ENCODE results near the gene MGAT5. TPM values are rescaled to one million over a fixed set of nuclear protein-coding genes. Genes with fewer than 3 reads are reported as not detected.

MGAT5 gene
- total RNA-seq, 3 donors from 2014 or later (not counting 1 experiment from before 2014, with no cell fraction given): 39.7 to 58.2 (median 57.0) TPM

- H3K27ac ChIP-seq (ENCODE audit: low read length): no peak overlapping the region
- Mint-ChIP-seq H3K4me3 (no peak overlapping the region), H3K27ac (no peak overlapping the region), H3K27me3 (ENCODE audit: low read depth in 2 of 2) (no peaks in the 10 kb centered on the region), H3K36me3 (no peaks in the 10 kb centered on the region), H3K9me3 (no peaks in the 10 kb centered on the region), H3K4me1 (no peaks in the 10 kb centered on the region)
- intact Hi-C loops (cut with micrococcal nuclease): no loop called here
- no peaks in the 10 kb centered on the region for H3K36me3 ChIP-seq (ENCODE audit: control insufficient read depth, insufficient read depth, low read length)
- WGBS (ENCODE audit: insufficient coverage): 64% methylated on average over 9 of the region's 9 CpGs
- no peaks in the 10 kb centered on the region for H3K27me3 ChIP-seq (ENCODE audit: control insufficient read depth, insufficient read depth, low read length)
- ATAC-seq (no peak), DNase-seq (no peak)
- H3K9me3 ChIP-seq (ENCODE audit: control insufficient read depth, insufficient read depth, low read length): no peaks in the 10 kb centered on the region
- no peak overlapping the region for H3K4me3 ChIP-seq (ENCODE audit: low read length)
- TF ChIP-seq CTCF (IDR thresholded peaks at IDR 0.05): no peak
- no peaks in the 10 kb centered on the region for H3K4me1 ChIP-seq (ENCODE audit: control insufficient read depth, insufficient read depth, low read length)
Observed at GRCh38 chr2:134499307-134499926, 245.5 kb downstream of the MGAT5 start.

- H3K27me3 Mint-ChIP-seq (ENCODE audit: low read depth in 2 of 2): no peaks in the 10 kb centered on the region
Observed at GRCh38 chr2:134500211-134500935, 246.5 kb downstream of the MGAT5 start.

GRCh38 chr2:134501476-134502091 lies 247.7 kb downstream of the MGAT5 start:
- H3K27me3 ChIP-seq (ENCODE audit: control insufficient read depth, insufficient read depth, low read length): no peaks in the 10 kb centered on the region
- no peaks in the 10 kb centered on the region for H3K4me1 Mint-ChIP-seq
- no peak overlapping the region for H3K4me3 Mint-ChIP-seq
- H3K27ac ChIP-seq (ENCODE audit: low read length): no peak overlapping the region
- DNase-seq (no peak), ATAC-seq (no peak)
- no peaks in the 10 kb centered on the region for H3K27me3 Mint-ChIP-seq (ENCODE audit: low read depth in 2 of 2)
- no peak overlapping the region for H3K4me3 ChIP-seq (ENCODE audit: low read length)
- H3K9me3 ChIP-seq (ENCODE audit: control insufficient read depth, insufficient read depth, low read length): no peaks in the 10 kb centered on the region
- intact Hi-C loops (cut with micrococcal nuclease): no loop called here
- no peak for TF ChIP-seq CTCF (IDR thresholded peaks at IDR 0.05)
- no peaks in the 10 kb centered on the region for H3K36me3 Mint-ChIP-seq
- H3K4me1 ChIP-seq (ENCODE audit: control insufficient read depth, insufficient read depth, low read length): no peaks in the 10 kb centered on the region
- no peaks in the 10 kb centered on the region for H3K36me3 ChIP-seq (ENCODE audit: control insufficient read depth, insufficient read depth, low read length)
- 94% methylated on average over 4 of the region's 6 CpGs for WGBS (ENCODE audit: insufficient coverage)
- no peak overlapping the region for H3K27ac Mint-ChIP-seq
- no peaks in the 10 kb centered on the region for H3K9me3 Mint-ChIP-seq

More at GRCh38 chr2:134500211-134500935, 246.5 kb downstream of the MGAT5 start:
- 90% methylated on average over 7 of the region's 9 CpGs for WGBS (ENCODE audit: insufficient coverage)
- no peaks in the 10 kb centered on the region for H3K9me3 Mint-ChIP-seq
- H3K36me3 ChIP-seq (ENCODE audit: control insufficient read depth, insufficient read depth, low read length): no peaks in the 10 kb centered on the region
- intact Hi-C loops (cut with micrococcal nuclease): no loop called here
- no peak overlapping the region for H3K4me3 Mint-ChIP-seq
- H3K27me3 ChIP-seq (ENCODE audit: control insufficient read depth, insufficient read depth, low read length): no peaks in the 10 kb centered on the region
- H3K4me3 ChIP-seq (ENCODE audit: low read length): no peak overlapping the region
- no peaks in the 10 kb centered on the region for H3K9me3 ChIP-seq (ENCODE audit: control insufficient read depth, insufficient read depth, low read length)
- no peak for DNase-seq
- no peaks in the 10 kb centered on the region for H3K4me1 Mint-ChIP-seq
- TF ChIP-seq CTCF (IDR thresholded peaks at IDR 0.05): no peak
- no peak overlapping the region for H3K27ac Mint-ChIP-seq
- no peaks in the 10 kb centered on the region for H3K4me1 ChIP-seq (ENCODE audit: control insufficient read depth, insufficient read depth, low read length)
- no peak overlapping the region for H3K27ac ChIP-seq (ENCODE audit: low read length)
- no peak for ATAC-seq
- no peaks in the 10 kb centered on the region for H3K36me3 Mint-ChIP-seq
